GM08714 (cell line): ENCODE data around the gene ANKRD33B.

Source experiments
- H3K4me3 ChIP-seq: fragments of 200-500 bp; sonication (Bioruptor generic); 2 replicates; pipeline ENCODE4 v1.5.1; 2014; ENCODE audit warnings: mild to moderate bottlenecking, low read length, inconsistent platforms
- ZNF274 ChIP-seq: IDR thresholded peaks from 2 replicates; pipeline ENCODE4 v1.6.1; 2012; ENCODE audit warnings: mild to moderate bottlenecking, low read depth, low read length

The ANKRD33B gene

DNA sequence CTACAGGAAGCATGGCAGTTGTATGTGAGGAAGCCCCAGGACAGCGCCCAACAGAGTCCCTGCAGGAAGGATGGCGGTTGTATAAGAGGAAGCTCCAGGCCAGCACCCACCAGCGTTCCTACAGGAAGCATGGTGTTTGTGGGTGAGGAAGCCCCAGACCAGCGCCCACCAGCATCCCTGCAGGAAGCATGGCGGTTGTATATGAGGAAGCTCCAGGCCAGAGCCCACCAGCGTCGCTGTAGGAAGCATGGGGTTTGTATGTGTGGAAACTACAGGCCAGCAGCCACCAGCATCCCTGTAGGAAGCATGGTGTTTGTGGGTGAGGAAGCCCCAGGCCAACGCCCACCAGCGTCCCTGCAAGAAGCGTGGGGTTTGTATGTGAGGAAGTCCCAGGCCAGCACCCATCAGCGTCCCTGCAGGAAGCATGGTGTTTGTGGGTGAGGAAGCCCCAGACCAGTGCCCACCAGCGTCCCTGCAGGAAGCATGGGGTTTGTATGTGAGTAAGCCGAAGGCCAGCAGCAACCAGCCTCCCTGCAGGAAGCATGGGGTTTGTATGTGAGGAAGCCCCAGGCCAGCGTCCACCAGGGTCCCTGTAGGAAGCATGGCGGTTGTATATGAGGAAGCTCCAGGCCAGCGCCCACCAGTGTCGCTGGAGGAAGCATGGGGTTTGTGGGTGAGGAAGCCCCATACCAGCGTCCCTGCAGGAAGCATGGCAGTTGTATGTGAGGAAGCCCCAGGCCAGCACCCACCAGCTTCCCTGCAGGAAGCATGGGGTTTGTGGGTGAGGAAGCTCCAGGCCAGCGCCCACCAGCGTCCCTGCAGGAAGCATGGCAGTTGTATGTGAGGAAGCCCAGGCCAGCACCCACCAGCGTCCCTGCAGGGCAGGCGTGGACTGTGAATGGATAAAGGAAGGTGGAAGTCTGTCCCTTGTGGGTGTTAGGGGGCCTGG is 118.1 kb downstream of the ANKRD33B start:
- H3K4me3 ChIP-seq: no peak overlapping the region
- no peak for TF ChIP-seq ZNF274

DNA sequence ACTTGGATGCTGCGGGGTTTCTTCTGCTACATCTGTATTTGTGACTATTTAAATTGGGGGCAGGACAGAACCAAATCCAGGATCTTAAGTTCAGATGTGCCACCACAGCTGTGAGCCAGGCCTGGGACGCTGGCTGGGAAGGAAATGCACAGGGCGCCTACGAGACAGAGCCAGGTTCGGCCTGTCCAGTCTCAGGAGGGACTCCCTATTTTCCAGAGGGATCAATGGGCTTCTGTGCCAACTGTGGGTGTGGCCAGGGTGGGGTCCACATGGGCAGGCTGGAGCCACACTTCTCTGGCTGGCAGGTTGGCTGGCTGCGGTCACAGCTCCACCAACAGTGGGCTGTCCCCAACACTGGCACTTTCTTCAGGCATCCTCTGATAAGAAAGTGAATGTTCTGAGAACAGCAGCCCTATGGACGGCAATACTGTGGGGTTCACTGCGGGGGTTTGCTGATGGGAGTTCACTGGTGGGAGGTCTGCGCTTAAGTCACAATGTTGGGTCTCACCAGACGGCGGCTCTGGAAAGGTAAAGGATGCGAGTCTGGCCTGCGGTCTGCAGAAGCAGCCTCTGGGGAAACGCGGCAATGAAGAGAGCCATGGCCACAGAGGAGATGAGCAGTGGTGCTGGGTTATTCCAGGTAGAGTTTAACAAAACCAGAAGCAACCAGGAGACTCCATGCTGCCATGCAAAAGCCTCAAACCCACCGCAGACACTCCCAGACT is 119.1 kb downstream of the ANKRD33B start:
- no peak for TF ChIP-seq ZNF274
- H3K4me3 ChIP-seq: no peak overlapping the region

DNA sequence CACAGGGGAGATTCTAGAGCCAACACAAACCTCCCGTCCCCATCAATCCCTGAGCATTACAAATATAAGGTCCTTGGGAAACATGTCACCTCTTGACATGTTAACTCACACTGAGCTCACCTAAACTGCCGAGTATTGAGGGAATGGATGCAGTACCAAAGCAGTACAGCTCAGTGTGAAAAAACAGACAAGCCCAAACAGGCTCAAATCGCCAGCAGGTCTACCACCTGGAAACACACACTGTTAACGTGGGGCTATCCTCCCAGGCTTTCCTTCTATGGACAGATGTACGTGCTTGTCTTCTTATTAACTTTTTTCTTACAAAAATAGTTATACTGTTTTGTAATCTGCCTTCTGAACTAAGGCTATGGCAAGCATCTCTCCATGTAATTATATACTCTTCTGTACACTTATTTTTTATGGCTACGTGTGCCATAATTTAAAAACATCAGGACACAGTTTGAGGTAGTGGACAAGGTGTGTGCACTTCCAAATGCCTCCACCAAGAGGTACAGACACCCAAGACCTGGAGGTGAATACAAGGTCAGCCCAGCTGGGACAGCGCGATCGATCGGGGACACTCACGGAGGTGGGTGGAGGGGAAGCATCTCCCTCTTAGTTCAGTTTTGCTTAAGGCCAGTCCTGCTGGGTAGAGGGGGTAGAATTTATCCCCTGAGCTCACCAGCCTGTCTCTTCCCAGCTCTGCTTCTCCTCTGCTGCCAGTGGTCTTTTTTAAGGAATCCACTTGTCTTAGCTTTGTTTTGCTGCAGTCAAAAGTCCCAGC is 120.6 kb downstream of the ANKRD33B start:
- H3K4me3 ChIP-seq: no peak overlapping the region
- no peak for TF ChIP-seq ZNF274

DNA sequence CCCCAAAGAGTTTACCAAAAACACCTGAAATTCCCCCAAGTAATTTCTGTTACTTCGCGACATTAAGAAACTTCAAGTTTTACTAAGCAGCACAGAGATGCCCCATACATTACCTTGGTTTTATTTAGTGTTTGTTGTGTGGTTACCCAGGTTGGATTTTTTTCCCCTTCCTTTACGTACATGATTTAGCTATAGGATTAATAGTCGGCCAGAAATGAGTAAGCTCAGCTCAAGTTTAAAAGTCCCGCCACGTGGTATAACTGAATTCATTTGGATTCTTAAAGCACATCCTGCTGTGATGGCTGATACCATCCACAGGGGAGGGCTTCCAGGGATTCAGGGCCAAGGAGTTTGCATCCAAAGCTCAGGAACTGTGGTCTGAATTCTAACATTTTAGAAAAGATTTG is 121.2 kb downstream of the ANKRD33B start:
- TF ChIP-seq ZNF274: no peak
- no peak overlapping the region for H3K4me3 ChIP-seq

DNA sequence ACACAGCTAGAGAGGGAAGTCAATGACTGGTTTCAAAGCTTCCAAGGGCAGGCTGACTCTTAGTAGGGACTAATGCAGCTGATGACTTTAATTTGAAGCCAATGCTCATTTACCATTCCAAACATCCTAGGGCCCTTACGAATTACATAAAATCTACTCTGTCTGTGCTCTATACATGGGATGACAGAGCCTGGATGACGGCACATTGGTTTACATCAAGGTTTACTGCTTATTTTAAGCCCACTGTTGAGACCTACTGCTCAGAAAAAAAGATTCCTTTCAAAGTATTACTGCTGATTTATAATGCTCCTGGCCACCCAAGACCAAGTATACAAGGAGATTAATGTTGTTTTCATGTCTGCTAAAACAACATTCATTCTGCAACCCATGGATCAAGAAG is 123.0 kb downstream of the ANKRD33B start:
- no peak overlapping the region for H3K4me3 ChIP-seq
- TF ChIP-seq ZNF274: no peak

DNA sequence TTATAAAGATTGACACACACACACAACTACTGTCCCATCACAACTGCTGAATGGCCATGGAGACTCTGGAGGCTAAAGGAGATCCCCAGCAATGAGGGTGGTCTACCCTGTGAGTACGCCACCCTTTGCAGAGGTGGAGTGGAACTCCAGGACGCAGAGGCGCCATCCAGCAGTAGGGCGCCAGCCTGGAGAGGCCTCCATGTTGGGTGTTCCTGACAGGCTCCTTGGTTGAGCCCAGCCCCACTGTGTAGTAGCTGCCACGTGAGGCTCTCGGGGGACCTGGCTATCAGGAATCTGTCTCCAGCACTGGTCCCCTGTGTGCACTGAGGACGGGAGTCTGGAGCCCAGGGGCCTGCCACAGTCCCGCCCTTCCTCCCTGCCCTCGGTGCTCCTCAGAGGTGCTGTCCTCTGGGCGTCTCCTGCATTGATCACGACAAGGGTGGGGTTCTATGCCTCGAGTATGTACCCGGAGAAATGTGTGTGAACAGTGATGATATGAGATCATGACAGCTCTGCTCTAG is 124.8 kb downstream of the ANKRD33B start:
- TF ChIP-seq ZNF274: no peak
- H3K4me3 ChIP-seq: no peak overlapping the region

DNA sequence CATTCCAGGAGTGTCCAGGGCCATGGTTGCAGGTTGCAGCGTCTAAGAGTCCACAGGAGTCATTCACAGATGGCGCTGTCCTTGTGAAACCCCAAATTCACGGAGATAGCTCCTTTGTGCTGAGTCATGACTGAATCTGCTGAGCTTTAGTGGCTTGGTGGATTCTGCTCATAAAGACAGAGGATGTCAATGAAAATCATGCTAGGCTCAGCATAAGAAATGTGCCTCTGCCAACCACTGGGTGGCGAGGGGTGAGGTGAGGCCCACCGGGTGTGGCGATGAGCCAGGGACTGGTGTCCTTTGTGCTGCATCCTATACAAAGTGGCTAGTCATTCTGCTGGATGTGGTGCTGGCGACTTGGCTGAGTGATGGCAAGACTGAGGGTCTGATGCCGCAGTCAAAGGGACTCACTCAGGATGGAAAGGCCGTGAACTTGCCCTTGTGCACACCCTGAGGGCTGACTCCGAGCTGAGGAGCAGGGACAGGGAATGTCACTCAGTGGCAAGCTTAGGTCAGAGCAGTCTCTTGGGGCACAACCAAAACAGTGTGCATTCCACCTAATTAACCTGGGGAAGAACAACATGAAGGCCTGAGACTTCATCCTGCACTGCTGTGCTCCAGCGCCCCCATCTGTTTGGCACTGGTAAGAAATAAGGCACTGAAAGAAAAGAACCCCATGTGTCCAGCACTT is 125.7 kb downstream of the ANKRD33B start:
- TF ChIP-seq ZNF274: no peak
- H3K4me3 ChIP-seq: no peak overlapping the region

DNA sequence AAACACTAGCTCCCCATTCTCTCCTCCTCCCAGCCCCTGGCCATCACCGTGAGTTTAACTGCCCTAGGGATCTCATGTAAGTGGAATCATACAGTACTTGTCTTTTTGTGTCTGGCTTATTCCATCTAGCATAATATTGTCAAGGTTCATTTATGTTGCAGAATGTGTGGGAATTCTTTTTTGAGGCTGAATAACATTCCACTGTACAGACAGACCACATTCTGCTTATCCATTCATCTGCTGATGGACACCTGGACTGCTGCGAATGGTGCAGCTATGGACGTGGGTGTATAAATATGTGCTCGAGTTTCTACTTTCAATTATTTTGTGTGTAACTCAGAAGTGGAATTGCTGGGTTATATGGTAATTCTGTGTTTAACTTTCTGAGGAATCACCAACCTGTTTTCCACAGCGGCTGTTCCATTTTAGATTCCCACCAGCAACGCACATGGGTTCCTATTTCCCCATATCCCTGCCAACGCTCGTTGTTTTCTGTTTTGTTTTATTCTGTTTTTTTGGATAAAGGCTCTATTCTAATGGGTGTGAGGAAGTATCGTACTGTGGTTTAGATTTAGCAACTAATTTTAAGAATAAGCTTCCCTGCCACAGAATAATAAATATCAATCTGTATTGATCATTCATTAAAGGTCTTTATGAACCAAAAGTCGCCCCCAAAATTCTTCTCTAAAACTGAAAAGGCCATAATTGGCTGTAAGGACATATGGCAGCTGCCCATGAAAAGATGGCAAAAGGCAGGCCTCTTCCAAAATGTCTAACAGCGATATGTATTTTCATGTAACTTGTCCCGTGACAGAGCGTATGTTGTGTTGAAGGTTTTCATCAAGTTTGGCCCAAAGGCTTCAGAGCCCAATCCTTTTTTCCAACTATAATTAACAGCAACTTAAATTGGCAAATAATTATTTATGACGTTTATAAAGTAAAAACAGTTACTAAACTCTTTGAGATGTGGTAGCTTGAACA is 126.9 kb downstream of the ANKRD33B start:
- no peak for TF ChIP-seq ZNF274
- no peak overlapping the region for H3K4me3 ChIP-seq

DNA sequence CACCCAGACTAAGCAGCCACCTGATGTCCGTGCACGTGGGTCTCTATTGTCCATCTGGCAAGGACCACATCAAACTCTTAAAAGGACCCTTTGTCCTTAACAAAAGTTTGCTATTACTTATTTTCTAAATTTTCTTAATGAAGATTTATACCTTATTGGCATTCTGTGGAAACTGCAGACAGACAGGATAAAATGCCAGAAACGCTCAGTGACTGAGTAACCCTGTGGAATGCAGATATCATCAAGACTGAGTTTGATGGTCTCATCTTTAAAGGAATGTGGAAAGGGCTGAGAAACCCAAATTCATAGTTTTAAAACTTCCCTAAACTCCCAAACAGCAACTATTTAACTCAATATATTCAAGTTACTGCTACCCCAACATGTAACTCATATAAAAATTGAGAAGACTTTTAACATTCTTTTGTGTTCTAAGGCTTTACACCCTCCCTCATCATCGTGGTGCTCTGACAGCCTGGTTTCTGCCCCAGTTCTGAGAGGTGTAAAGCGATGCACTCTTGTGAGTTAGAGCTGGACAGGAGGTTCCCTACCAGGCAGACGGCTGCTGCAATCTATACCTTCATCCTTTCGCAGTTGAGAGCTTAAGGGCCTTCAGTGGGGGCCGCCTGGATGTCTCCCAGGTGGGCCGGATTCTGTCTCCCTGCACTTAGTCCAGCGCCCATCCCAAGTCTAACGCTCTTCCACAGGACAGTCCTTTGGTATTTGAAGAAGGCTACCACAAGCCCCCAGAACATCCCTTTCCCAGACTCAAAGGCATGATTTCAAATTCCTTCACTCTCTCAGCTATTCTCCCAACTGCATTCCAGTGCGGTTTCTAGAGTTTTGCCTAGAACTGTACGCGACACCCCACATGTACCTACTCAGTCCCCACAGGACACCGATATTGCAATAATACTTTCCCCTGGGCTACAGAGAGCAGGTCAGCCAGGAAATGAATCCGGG is 128.2 kb downstream of the ANKRD33B start:
- no peak overlapping the region for H3K4me3 ChIP-seq
- TF ChIP-seq ZNF274: no peak

DNA sequence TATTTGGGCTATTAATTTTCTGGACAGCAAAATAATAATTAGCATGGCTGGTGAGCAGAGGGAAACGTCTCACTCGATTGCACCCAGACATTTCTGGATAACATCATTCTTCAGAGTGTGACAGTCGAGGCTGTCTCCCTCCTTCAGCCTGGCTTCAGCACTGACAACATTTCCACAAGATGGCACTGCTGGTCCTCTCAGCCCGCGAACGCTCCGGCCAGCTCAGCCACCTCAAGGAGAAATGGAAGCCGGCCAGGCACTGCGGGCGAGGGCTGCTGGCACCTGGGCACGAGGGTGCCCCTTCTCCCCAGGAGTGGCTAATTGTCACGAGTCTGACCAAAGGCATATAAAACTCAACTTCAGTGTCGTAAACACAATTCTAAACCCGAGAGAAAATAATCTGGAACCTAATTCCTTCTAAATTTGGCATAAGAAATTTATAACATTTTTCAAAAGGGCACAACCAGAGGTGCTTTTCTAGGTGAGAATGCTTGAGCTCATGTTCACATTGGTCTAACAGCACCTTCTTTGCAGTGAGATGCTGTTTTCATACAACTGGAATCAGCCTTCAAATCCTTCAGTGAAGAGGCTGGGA is 131.3 kb downstream of the ANKRD33B start:
- no peak for TF ChIP-seq ZNF274
- H3K4me3 ChIP-seq: no peak overlapping the region
